RWPE2 (cell line): ENCODE measurements around the gene SPIN2A.
A peak's percentile ranks its signal among the peaks of the same experiment; 100 is the strongest.
"Not testable (repeated sequence)": the region's sequence is repeated elsewhere in the genome, so short reads cannot be mapped to it uniquely, and the experiment has no call there.

Experiments used
- ATAC-seq: fragments of 200-7000 bp; cut with Tn5 transposase; 3 replicates; pipeline ENCODE4 v1.9.1; 2021; ENCODE audit warnings: low read depth
- DNase-seq: peaks from one replicate; pipeline ENCODE4 v3.0.0-alpha.2; 2020; ENCODE audit warnings: low spot score
- H3K27ac ChIP-seq: fragments of 450-650 bp; 2 replicates; pipeline ENCODE4 v1.5.1; 2017; ENCODE audit warnings: mild to moderate bottlenecking; ENCODE audit not compliant: poor library complexity, severe bottlenecking
- H3K27me3 ChIP-seq: fragments of 250-450 bp; sonication (Bioruptor Pico); 2 replicates; pipeline ENCODE4 v1.5.1; 2021; ENCODE audit warnings: mild to moderate bottlenecking, moderate library complexity; ENCODE audit not compliant: insufficient read depth, poor library complexity, severe bottlenecking
- H3K36me3 ChIP-seq: fragments of 250-450 bp; sonication (Bioruptor Pico); 2 replicates; pipeline ENCODE4 v1.5.1; 2020; ENCODE audit warnings: low read depth, mild to moderate bottlenecking, moderate library complexity
- H3K4me1 ChIP-seq: fragments of 250-450 bp; sonication (Bioruptor Pico); 2 replicates; pipeline ENCODE4 v1.5.1; 2021; ENCODE audit warnings: mild to moderate bottlenecking, moderate library complexity; ENCODE audit not compliant: insufficient read depth, poor library complexity, severe bottlenecking
- H3K4me3 ChIP-seq: fragments of 250-450 bp; sonication (Bioruptor Pico); 2 replicates; pipeline ENCODE4 v1.5.1; 2021; ENCODE audit warnings: mild to moderate bottlenecking, moderate library complexity; ENCODE audit not compliant: severe bottlenecking
- H3K9me3 ChIP-seq: fragments of 250-450 bp; sonication (Bioruptor Pico); 2 replicates; pipeline ENCODE4 v1.5.1; 2021; ENCODE audit warnings: mild to moderate bottlenecking, moderate library complexity; ENCODE audit not compliant: severe bottlenecking
- TF ChIP-seq, protein P1 (sequence below): fragments of 450-650 bp; IDR thresholded peaks from one replicate; pipeline ENCODE4 v1.5.1; 2017; ENCODE audit warnings: mild to moderate bottlenecking, moderate library complexity; ENCODE audit not compliant: poor library complexity, severe bottlenecking

SPIN2A gene

DNA sequence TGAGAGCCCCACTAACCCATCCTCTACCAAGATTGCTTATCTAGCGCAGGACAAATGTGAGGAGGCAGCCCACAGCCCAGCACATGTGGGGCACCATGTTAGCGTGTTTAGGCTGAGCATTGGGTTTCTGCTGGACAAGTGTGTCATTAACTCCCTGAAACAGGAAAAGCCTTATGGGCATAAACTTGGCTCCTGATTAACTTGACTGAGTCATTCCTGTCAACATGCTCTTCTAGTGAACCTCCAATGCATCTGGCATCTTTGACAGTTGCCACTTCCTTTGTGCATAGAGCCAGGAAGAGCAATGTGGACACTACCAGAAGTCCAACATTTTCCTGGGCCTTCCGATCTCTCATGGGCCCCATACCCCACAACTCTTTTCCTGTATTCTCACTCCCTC is 2.5 kb downstream of the SPIN2A start:
- no peaks in the 10 kb centered on the region for H3K9me3 ChIP-seq
- H3K27me3 ChIP-seq: no peaks in the 10 kb centered on the region
- no peak overlapping the region for H3K27ac ChIP-seq
- no peak overlapping the region for H3K4me3 ChIP-seq
- no peaks in the 10 kb centered on the region for H3K4me1 ChIP-seq
- H3K36me3 ChIP-seq: no peaks in the 10 kb centered on the region
- no peak for DNase-seq
- no peak for ATAC-seq
- TF ChIP-seq, protein P1, sequence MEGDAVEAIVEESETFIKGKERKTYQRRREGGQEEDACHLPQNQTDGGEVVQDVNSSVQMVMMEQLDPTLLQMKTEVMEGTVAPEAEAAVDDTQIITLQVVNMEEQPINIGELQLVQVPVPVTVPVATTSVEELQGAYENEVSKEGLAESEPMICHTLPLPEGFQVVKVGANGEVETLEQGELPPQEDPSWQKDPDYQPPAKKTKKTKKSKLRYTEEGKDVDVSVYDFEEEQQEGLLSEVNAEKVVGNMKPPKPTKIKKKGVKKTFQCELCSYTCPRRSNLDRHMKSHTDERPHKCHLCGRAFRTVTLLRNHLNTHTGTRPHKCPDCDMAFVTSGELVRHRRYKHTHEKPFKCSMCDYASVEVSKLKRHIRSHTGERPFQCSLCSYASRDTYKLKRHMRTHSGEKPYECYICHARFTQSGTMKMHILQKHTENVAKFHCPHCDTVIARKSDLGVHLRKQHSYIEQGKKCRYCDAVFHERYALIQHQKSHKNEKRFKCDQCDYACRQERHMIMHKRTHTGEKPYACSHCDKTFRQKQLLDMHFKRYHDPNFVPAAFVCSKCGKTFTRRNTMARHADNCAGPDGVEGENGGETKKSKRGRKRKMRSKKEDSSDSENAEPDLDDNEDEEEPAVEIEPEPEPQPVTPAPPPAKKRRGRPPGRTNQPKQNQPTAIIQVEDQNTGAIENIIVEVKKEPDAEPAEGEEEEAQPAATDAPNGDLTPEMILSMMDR: no peak

DNA sequence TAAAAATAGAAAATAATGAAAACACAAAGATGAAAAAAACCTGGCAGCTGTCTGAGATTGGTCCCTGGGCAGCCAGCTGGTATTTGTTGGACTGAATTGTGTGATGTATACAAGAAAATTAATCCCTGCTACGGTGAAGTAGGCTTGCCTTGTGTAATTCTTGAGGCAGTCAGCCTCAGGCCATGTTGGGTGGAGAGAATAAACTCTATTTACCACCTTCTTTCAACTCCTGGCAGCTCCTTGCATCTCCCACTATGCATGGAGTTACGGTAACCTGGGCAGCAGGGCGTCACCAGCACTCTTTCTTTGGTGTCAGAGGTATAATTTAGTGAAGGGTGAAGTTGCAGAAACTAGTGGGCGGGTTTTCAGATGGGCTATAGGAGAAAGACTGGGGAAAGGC is 3.5 kb downstream of the SPIN2A start:
- DNase-seq: no peak
- H3K27ac ChIP-seq: no peak overlapping the region
- ATAC-seq: no peak

DNA sequence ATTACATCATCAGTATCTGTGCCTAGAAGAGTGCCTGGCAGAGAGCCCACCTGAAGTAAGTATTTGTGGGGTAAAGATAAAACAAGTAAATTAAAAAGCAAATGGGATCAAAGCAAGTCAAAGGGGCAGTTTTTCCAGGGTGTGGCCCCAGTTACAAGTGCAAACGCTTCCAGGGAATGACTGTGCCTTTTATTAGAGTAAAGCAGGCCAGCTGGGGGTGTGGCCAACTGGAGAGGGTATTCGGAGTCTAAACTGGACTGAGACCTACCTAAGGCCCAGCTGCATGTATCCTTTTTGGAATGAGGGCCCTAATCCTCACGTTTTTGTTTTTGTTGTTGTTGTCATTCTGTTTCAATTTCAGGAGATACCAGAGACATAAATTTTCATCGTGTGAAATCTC is 3.9 kb downstream of the SPIN2A start:
- ATAC-seq: 0 out of 3 replicates have a peak, but pooled peaks have one; percentile 51
- not testable (repeated sequence) for H3K4me1 ChIP-seq, H3K36me3 ChIP-seq, H3K27ac ChIP-seq, H3K9me3 ChIP-seq, H3K27me3 ChIP-seq, H3K4me3 ChIP-seq, DNase-seq

More for the DNA sequence above, 3.5 kb downstream of the SPIN2A start:
- H3K36me3 ChIP-seq: no peaks in the 10 kb centered on the region
- no peaks in the 10 kb centered on the region for H3K9me3 ChIP-seq
- H3K4me3 ChIP-seq: no peak overlapping the region
- H3K4me1 ChIP-seq: no peaks in the 10 kb centered on the region
- H3K27me3 ChIP-seq: no peaks in the 10 kb centered on the region
- TF ChIP-seq, protein P1: no peak

GRCh38 chrX:57132046-57132445 is 5.2 kb downstream of the SPIN2A start:
- H3K27me3 ChIP-seq: no peaks in the 10 kb centered on the region
- H3K9me3 ChIP-seq: no peaks in the 10 kb centered on the region
- no peaks in the 10 kb centered on the region for H3K4me1 ChIP-seq
- DNase-seq: no peak
- ATAC-seq: no peak
- TF ChIP-seq, protein P1: no peak
- H3K36me3 ChIP-seq: no peaks in the 10 kb centered on the region
- H3K4me3 ChIP-seq: no peak overlapping the region
- H3K27ac ChIP-seq: no peak overlapping the region

DNA sequence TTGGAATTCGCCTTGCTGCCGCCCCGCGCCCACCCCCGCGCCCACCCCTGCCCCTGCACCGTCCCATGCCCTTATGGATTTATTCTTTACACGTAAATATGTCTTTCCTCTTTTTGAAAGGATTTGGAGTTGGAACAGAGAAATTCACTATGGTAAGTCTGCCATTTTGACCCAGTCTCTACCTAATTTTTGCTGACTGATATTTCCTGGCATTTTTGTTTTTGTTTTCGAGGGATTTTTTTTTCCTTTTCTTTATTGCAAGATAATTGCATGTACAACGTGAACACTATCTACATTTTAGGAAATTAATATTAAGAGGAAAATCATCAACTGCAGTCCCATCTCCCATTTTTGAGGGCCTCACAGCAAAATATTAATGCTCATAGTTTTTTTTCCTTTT is 15.4 kb downstream of the SPIN2A start:
- DNase-seq: no peak
- no peaks in the 10 kb centered on the region for H3K9me3 ChIP-seq
- H3K4me1 ChIP-seq: no peaks in the 10 kb centered on the region
- peak overlapping the region; percentile 66 for H3K4me3 ChIP-seq
- TF ChIP-seq, protein P1: no peak
- no peaks in the 10 kb centered on the region for H3K27me3 ChIP-seq
- no peak for ATAC-seq
- H3K36me3 ChIP-seq: no peaks in the 10 kb centered on the region
- H3K27ac ChIP-seq: peak overlapping the region; percentile 37
